Left ventricle myocardium inferior (tissue), 1 donor: ENCODE measurements around the gene GRM6. TPM values are rescaled to one million over a fixed set of nuclear protein-coding genes. Genes with fewer than 3 reads are reported as not detected.

Source experiments
- DNase-seq: peaks from one replicate; pipeline ENCODE4 v3.0.0-alpha.2; 2020
- H3K27ac ChIP-seq: fragments of 200-600 bp; replicated peaks from 2 replicates; pipeline ENCODE4 v1.8.0; 2021
- H3K27me3 ChIP-seq: fragments of 200-600 bp; 2 replicates; pipeline ENCODE4 v1.8.0; 2021; ENCODE audit warnings: low read depth
- H3K36me3 ChIP-seq: fragments of 200-600 bp; 2 replicates; pipeline ENCODE4 v1.8.0; 2021
- H3K4me1 ChIP-seq: fragments of 200-600 bp; 2 replicates; pipeline ENCODE4 v1.8.0; 2021
- H3K4me3 ChIP-seq: fragments of 200-600 bp; 2 replicates; pipeline ENCODE4 v1.8.0; 2021; ENCODE audit warnings: mild to moderate bottlenecking, moderate library complexity
- H3K9me3 ChIP-seq: fragments of 200-600 bp; replicated peaks from 2 replicates; pipeline ENCODE4 v1.8.0; 2021
- intact Hi-C: fragments of 100-400 bp; cut with micrococcal nuclease; formaldehyde crosslinking; loops from one replicate; pipeline ENCODE4 v1.11.0; 2022
- long read RNA-seq: library from polyadenylated mRNA; unstranded; transcript quantifications from one replicate; pipeline ENCODE4 v2.0.0, GENCODE V29; 2021
- total RNA-seq: library from RNA; stranded (reverse); fragmentation: NEBNext Ultra II Directional; extraction: Animal tissue kit (Norgen Biotek cat#: 25700); gene quantifications from one replicate; pipeline ENCODE4 v1.2.1, GENCODE V29; 2021
- TF ChIP-seq, protein P1 (sequence below): fragments of 200-600 bp; IDR thresholded peaks from 2 replicates; pipeline ENCODE4 v1.8.0; 2021; ENCODE audit warnings: antibody characterized with exemption, mild to moderate bottlenecking, borderline replicate concordance
- donor health status: DM: no; HTN: yes; CAD: no; lungs with severe emphysema.

Gene GRM6
- not detected for total RNA-seq
- long read RNA-seq, result 0 reads

DNA sequence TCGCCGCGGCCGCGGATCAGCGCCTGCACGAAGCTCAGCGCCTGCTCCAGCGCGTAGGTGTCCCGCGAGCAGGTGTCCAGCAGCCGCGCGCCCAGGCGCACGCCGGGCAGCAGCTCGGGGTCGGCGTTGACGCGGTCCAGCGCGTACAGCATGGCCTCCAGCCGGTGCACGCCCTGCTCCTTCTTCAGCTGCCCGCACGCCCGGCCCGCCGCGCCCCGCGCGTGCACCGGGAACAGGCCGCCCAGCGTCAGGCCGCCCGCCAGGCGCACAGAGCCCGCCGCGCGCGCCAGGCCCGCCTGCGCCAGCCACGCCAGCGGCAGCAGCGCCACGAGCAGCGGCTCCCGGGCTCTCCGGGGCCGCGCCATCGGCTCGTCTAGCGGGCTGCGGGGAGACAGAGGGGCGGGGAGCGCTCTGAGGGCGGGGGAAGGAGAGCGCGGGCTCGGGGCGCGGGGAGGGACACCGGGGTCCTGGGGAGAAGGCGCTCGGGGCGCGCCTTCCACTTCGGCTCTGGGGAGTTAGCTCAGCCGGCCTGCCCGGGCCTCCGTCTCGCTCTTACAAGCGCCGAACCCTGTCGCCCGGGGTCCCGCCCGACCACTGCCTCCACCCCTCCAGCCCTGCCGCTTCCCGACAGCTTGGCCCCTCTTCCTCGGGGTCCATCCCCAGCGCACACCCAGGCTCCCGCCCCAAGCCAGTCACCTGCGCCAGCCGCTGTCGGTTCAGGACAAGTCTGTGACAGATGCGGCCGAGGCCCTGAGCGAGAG lies at the start of gene GRM6:
Gene GRM6, minus strand, starts transcription at position 741 of the 761 bp plus-strand sequence. Its CDS starts 376 bp downstream, at position 365.
- Histone ChIP-seq H3K4me1 (peaks cover 4% of the 10 kb centered on the region), H3K9me3 (peaks cover 9% of the 10 kb centered on the region), H3K36me3 (no peaks in the 10 kb centered on the region), H3K4me3 (peak within 1 kb of the TSS; percentile 33), H3K27ac (no peak within 1 kb of the TSS), H3K27me3 (peaks cover 87% of the 10 kb centered on the region)
- TF ChIP-seq, protein P1, sequence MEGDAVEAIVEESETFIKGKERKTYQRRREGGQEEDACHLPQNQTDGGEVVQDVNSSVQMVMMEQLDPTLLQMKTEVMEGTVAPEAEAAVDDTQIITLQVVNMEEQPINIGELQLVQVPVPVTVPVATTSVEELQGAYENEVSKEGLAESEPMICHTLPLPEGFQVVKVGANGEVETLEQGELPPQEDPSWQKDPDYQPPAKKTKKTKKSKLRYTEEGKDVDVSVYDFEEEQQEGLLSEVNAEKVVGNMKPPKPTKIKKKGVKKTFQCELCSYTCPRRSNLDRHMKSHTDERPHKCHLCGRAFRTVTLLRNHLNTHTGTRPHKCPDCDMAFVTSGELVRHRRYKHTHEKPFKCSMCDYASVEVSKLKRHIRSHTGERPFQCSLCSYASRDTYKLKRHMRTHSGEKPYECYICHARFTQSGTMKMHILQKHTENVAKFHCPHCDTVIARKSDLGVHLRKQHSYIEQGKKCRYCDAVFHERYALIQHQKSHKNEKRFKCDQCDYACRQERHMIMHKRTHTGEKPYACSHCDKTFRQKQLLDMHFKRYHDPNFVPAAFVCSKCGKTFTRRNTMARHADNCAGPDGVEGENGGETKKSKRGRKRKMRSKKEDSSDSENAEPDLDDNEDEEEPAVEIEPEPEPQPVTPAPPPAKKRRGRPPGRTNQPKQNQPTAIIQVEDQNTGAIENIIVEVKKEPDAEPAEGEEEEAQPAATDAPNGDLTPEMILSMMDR, result no peak
- no peak for DNase-seq
- intact Hi-C loops, result no loop called here

DNA sequence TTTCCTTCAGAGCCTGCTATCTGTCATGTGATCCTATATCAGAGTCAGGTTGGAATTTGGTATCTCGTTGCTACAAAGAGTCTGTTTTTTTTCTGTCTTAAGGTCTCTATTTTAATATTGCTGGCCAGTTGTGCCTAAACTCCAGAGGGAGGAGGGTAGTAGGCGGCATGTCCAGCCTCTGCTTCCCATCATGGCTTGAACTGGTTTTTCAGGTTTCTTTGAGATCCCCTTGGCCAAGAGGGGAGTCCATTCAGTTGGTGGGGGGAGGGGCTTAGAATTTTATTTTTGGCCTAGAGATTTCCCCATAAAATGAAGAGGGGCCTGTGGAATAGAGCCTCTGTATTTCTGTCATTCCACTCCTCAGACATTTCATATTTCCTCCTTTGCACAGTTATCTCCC lies 49.6 kb upstream of the GRM6 start:
- Histone ChIP-seq H3K27ac (no peak overlapping the region), H3K4me3 (no peak overlapping the region), H3K27me3 (no peaks in the 10 kb centered on the region), H3K36me3 (no peaks in the 10 kb centered on the region), H3K4me1 (no peaks in the 10 kb centered on the region), H3K9me3 (peaks cover 65% of the 10 kb centered on the region)
- TF ChIP-seq, protein P1, result no peak
- no peak for DNase-seq
- intact Hi-C loops, result no loop called here

DNA sequence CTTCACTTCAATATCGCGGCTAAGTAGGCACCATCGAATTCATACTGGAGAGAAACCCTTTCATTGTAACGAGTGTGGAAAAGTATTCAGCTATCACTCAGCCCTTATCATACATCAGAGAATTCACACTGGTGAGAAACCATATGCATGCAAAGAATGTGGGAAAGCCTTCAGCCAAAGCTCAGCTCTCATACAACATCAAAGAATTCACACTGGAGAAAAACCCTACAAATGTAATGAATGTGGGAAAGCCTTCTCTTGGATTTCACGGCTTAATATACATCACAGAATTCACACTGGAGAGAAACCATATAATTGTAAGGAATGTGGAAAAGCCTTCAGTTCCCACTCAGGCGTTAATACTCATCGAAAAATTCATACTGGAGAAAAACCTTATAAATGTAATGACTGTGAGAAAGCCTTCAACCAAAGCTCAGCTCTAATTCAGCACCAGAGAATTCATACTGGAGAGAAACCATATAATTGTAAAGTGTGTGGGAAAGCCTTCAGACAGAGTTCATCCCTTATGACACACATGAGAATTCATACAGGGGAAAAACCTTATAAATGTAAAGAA lies 38.0 kb upstream of the GRM6 start:
- Histone ChIP-seq H3K4me3 (no peak overlapping the region), H3K27me3 (no peaks in the 10 kb centered on the region), H3K27ac (no peak overlapping the region), H3K9me3 (peaks cover 100% of the 10 kb centered on the region), H3K4me1 (no peaks in the 10 kb centered on the region), H3K36me3 (peaks cover 67% of the 10 kb centered on the region)
- TF ChIP-seq, protein P1, result no peak
- intact Hi-C loops, result no loop called here
- DNase-seq, result no peak

DNA sequence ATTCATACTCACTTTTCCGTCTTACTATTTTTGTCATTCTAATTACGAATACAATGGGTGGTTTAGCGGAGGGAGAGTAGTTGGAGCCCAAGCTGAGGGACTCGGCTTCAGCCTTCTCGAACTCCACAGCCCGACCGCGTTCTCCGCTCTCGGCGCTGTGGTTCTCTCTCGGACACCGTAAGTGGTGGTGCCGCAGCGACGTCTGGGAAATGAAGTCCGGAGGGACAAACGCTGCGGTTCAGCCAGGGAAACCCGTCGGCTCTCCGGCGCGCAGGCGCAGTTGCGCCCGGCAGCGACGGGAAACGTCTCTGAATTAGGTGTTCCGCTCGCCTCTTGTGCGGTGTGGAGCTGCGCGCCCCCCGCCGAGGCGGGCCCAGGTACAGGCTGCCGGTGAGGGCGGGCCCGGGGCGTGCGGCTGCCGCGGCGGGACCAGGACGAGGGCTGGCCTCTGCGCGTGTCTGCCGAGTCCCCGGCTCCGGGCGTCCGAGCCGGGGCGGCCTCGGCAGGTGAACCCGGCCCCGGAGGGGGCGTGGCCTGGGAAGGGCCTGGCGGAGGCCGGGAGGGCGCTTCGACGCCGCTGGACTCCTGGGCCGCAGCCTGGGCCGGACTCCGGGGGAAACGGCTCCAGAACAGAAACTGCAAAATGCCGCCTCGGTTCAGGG lies 28.5 kb upstream of the GRM6 start, which contains the start of gene ZNF879:
Gene ZNF879, plus strand, starts transcription at position 277 of the 662 bp plus-strand sequence. CDS start 1,201 bp downstream, outside the sequence.
- H3K27me3 ChIP-seq, result no peaks in the 10 kb centered on the region
- peaks cover 41% of the 10 kb centered on the region for H3K36me3 ChIP-seq
- H3K4me1 ChIP-seq, result peaks cover 20% of the 10 kb centered on the region
- DNase-seq, result peak; percentile 94
- TF ChIP-seq, protein P1, result no peak
- H3K4me3 ChIP-seq, result peak within 1 kb of the TSS; percentile 84
- H3K27ac ChIP-seq, result peak within 1 kb of the TSS; percentile 95
- H3K9me3 ChIP-seq, result peaks cover 32% of the 10 kb centered on the region
- intact Hi-C loops, result no loop called here

DNA sequence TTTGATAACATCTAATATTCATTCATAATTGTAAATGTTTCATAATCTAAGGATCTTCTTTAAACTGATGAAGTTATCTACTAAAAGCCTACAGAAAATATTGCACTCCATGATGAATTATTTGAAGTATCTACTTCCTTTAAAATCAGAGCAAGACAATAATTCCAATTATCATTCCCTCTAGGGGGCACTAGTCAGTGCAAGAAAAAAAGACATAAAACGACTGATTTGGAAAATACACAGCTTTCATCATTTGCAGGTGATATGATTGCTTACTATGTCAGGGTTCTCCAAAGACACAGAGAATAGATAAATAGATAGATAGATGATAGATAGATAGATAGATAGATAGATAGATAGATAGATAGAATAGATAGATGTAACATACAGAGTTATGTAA lies 13.5 kb upstream of the GRM6 start:
- Histone ChIP-seq H3K27ac (no peak overlapping the region), H3K4me3 (no peak overlapping the region), H3K36me3 (no peaks in the 10 kb centered on the region), H3K9me3 (peaks cover 62% of the 10 kb centered on the region), H3K27me3 (no peaks in the 10 kb centered on the region), H3K4me1 (no peaks in the 10 kb centered on the region)
- no peak for DNase-seq
- intact Hi-C loops, result no loop called here
- TF ChIP-seq, protein P1, result no peak
